ENCODE measurements around the gene COPG1. TPM values are rescaled to one million over a fixed set of nuclear protein-coding genes. Genes with fewer than 3 reads are reported as not detected.

COPG1 gene
- total and polyA plus RNA-seq, 10 of the 15 experiments (the other 5 are each of a cell fraction or from before 2014, with no cell fraction given): 54.8 to 143 (median 91.2) TPM

- TF ChIP-seq E2F8 (IDR thresholded peaks at IDR 0.05; ENCODE audit: low read depth, partially characterized antibody) (no peak), GATAD2B (conservative IDR thresholded peaks at IDR 0.05; ENCODE audit: low read depth) (peak; percentile 86; the same call in 1 of the 2 replicates), CBFB (IDR thresholded peaks at IDR 0.05; ENCODE audit: low read depth) (peak; percentile 83), NR2C1 (IDR thresholded peaks at IDR 0.05) (peak; percentile 57), SREBF2 (IDR thresholded peaks at IDR 0.05; ENCODE audit: low read length) (no peak), E4F1 (IDR thresholded peaks at IDR 0.05; ENCODE audit: borderline replicate concordance, partially characterized antibody) (peak; percentile 76), ZNF274 (IDR thresholded peaks at IDR 0.05; ENCODE audit: insufficient read depth, insufficient read length) (no peak), BACH1 (IDR thresholded peaks at IDR 0.05; ENCODE audit: borderline replicate concordance) (peak; percentile 57; the same call in 1 of the 2 replicates), PML (IDR thresholded peaks at IDR 0.05; ENCODE audit: low read length) (peak; percentile 83; the same call in 1 of the 2 replicates), POLR2AphosphoS2 (IDR thresholded peaks at IDR 0.05; ENCODE audit: low read depth, low read length) (peak; percentile 75; the same call in 1 of the 2 replicates)
- TF ChIP-seq, protein P1, sequence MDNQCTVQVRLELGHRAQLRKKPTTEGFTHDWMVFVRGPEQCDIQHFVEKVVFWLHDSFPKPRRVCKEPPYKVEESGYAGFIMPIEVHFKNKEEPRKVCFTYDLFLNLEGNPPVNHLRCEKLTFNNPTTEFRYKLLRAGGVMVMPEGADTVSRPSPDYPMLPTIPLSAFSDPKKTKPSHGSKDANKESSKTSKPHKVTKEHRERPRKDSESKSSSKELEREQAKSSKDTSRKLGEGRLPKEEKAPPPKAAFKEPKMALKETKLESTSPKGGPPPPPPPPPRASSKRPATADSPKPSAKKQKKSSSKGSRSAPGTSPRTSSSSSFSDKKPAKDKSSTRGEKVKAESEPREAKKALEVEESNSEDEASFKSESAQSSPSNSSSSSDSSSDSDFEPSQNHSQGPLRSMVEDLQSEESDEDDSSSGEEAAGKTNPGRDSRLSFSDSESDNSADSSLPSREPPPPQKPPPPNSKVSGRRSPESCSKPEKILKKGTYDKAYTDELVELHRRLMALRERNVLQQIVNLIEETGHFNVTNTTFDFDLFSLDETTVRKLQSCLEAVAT (IDR thresholded peaks at IDR 0.05): 0 out of 2 replicates have a peak, but pooled peaks have one; percentile 25
- TF ChIP-seq, protein P2, sequence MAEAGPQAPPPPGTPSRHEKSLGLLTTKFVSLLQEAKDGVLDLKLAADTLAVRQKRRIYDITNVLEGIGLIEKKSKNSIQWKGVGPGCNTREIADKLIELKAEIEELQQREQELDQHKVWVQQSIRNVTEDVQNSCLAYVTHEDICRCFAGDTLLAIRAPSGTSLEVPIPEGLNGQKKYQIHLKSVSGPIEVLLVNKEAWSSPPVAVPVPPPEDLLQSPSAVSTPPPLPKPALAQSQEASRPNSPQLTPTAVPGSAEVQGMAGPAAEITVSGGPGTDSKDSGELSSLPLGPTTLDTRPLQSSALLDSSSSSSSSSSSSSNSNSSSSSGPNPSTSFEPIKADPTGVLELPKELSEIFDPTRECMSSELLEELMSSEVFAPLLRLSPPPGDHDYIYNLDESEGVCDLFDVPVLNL (IDR thresholded peaks at IDR 0.05; ENCODE audit: low read depth, low read length): no peak
- TF ChIP-seq, protein P3, sequence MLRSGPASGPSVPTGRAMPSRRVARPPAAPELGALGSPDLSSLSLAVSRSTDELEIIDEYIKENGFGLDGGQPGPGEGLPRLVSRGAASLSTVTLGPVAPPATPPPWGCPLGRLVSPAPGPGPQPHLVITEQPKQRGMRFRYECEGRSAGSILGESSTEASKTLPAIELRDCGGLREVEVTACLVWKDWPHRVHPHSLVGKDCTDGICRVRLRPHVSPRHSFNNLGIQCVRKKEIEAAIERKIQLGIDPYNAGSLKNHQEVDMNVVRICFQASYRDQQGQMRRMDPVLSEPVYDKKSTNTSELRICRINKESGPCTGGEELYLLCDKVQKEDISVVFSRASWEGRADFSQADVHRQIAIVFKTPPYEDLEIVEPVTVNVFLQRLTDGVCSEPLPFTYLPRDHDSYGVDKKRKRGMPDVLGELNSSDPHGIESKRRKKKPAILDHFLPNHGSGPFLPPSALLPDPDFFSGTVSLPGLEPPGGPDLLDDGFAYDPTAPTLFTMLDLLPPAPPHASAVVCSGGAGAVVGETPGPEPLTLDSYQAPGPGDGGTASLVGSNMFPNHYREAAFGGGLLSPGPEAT (IDR thresholded peaks at IDR 0.05; ENCODE audit: low read depth): no peak; the same call in 1 of the 2 replicates
- TF ChIP-seq, protein P4, sequence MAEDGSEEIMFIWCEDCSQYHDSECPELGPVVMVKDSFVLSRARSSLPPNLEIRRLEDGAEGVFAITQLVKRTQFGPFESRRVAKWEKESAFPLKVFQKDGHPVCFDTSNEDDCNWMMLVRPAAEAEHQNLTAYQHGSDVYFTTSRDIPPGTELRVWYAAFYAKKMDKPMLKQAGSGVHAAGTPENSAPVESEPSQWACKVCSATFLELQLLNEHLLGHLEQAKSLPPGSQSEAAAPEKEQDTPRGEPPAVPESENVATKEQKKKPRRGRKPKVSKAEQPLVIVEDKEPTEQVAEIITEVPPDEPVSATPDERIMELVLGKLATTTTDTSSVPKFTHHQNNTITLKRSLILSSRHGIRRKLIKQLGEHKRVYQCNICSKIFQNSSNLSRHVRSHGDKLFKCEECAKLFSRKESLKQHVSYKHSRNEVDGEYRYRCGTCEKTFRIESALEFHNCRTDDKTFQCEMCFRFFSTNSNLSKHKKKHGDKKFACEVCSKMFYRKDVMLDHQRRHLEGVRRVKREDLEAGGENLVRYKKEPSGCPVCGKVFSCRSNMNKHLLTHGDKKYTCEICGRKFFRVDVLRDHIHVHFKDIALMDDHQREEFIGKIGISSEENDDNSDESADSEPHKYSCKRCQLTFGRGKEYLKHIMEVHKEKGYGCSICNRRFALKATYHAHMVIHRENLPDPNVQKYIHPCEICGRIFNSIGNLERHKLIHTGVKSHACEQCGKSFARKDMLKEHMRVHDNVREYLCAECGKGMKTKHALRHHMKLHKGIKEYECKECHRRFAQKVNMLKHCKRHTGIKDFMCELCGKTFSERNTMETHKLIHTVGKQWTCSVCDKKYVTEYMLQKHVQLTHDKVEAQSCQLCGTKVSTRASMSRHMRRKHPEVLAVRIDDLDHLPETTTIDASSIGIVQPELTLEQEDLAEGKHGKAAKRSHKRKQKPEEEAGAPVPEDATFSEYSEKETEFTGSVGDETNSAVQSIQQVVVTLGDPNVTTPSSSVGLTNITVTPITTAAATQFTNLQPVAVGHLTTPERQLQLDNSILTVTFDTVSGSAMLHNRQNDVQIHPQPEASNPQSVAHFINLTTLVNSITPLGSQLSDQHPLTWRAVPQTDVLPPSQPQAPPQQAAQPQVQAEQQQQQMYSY (CRISPR knock-in tag; IDR thresholded peaks at IDR 0.05): no peak
Measured at GRCh38 chr3:129249284-129250065, at the start of gene COPG1 (continued).
